WTC11 (cell line): ENCODE measurements around the gene AQP7. TPM values are rescaled to one million over a fixed set of nuclear protein-coding genes. Genes with fewer than 3 reads are reported as not detected.

ENCODE experiments used
- ATAC-seq: fragments of 200-7000 bp; cut with Tn5 transposase; 2 replicates; pipeline ENCODE4 v1.10.0; 2021; ENCODE audit warnings: mild to moderate bottlenecking, moderate library complexity
- CTCF ChIA-PET: fragments of 300-600 bp; sonication (Branson Sonifier 250); formaldehyde crosslinking; loops from one replicate; lab custom pipeline; 2021; ENCODE audit warnings: antibody characterized with exemption; lab: Charles Lee
- POLR2A ChIA-PET: fragments of 350-600 bp; sonication (Branson Sonifier 250); formaldehyde crosslinking; loops from one replicate; lab custom pipeline; 2021; ENCODE audit warnings: antibody characterized with exemption; lab: Charles Lee
- DNase-seq: peaks from one replicate; pipeline ENCODE4 v3.0.0; 2021; ENCODE audit warnings: low spot score
- H3K27ac Mint-ChIP-seq: 2 replicates; pipeline ENCODE4 v1.8.0; 2021; ENCODE audit warnings: mixed read lengths
- H3K27me3 Mint-ChIP-seq: 2 replicates; pipeline ENCODE4 v1.8.0; 2021; ENCODE audit warnings: low read depth, mild to moderate bottlenecking, moderate library complexity, mixed read lengths
- H3K36me3 Mint-ChIP-seq: 2 replicates; pipeline ENCODE4 v1.8.0; 2021; ENCODE audit warnings: mixed read lengths
- H3K4me1 Mint-ChIP-seq: 2 replicates; pipeline ENCODE4 v1.8.0; 2022; ENCODE audit warnings: mixed read lengths
- H3K4me3 Mint-ChIP-seq: 2 replicates; pipeline ENCODE4 v1.8.0; 2021; ENCODE audit warnings: mild to moderate bottlenecking, moderate library complexity, mixed read lengths
- H3K9me3 Mint-ChIP-seq: 2 replicates; pipeline ENCODE4 v1.8.0; 2021; ENCODE audit warnings: mixed read lengths
- AFF4 ChIP-seq: sonication (generic); formaldehyde crosslinking; IDR thresholded peaks from 2 replicates; pipeline ENCODE4 v1.8.1; 2023; ENCODE audit warnings: mild to moderate bottlenecking, missing genetic modification reagents, borderline replicate concordance
- AR ChIP-seq: fragments of 250-450 bp; sonication (Bioruptor Pico); IDR thresholded peaks from 2 replicates; pipeline ENCODE4 v1.9.0; 2021; ENCODE audit warnings: mild to moderate bottlenecking
- CREM ChIP-seq: sonication (generic); formaldehyde crosslinking; IDR thresholded peaks from 2 replicates; pipeline ENCODE4 v1.8.1; 2022; ENCODE audit warnings: mild to moderate bottlenecking, missing genetic modification reagents, moderate library complexity
- E2F4 ChIP-seq: sonication (generic); formaldehyde crosslinking; IDR thresholded peaks from 2 replicates; pipeline ENCODE4 v1.8.1; 2022; ENCODE audit warnings: low read depth, mild to moderate bottlenecking, moderate library complexity, missing genetic modification reagents, borderline replicate concordance
- EMX1 ChIP-seq: fragments of 250-450 bp; sonication (Bioruptor Pico); IDR thresholded peaks from 2 replicates; pipeline ENCODE4 v1.8.0; 2021; ENCODE audit warnings: mild to moderate bottlenecking
- FOXP1 ChIP-seq: sonication (generic); formaldehyde crosslinking; IDR thresholded peaks from 2 replicates; pipeline ENCODE4 v1.8.0; 2022; ENCODE audit warnings: missing genetic modification reagents, mild to moderate bottlenecking, moderate library complexity, borderline replicate concordance
- IRF1 ChIP-seq: sonication (generic); formaldehyde crosslinking; IDR thresholded peaks from 2 replicates; pipeline ENCODE4 v1.8.0; 2023; ENCODE audit warnings: missing genetic modification reagents
- JAZF1 ChIP-seq: fragments of 250-450 bp; sonication (Bioruptor Pico); IDR thresholded peaks from 2 replicates; pipeline ENCODE4 v1.9.0; 2021; ENCODE audit warnings: moderate library complexity, mild to moderate bottlenecking, inconsistent platforms
- KAT7 ChIP-seq: sonication (generic); formaldehyde crosslinking; IDR thresholded peaks from 2 replicates; pipeline ENCODE4 v1.8.1; 2023; ENCODE audit warnings: missing genetic modification reagents, mild to moderate bottlenecking, borderline replicate concordance
- OVOL2 ChIP-seq: fragments of 250-450 bp; sonication (Bioruptor Pico); IDR thresholded peaks from 2 replicates; pipeline ENCODE4 v1.9.0; 2021; ENCODE audit warnings: mild to moderate bottlenecking, borderline replicate concordance
- ZNF232 ChIP-seq: sonication (generic); formaldehyde crosslinking; IDR thresholded peaks from 2 replicates; pipeline ENCODE4 v1.8.0; 2022; ENCODE audit warnings: mild to moderate bottlenecking, missing genetic modification reagents
- ZNF281 ChIP-seq: sonication (generic); formaldehyde crosslinking; IDR thresholded peaks from 2 replicates; pipeline ENCODE4 v1.8.0; 2023; ENCODE audit warnings: mild to moderate bottlenecking, missing genetic modification reagents
- ZSCAN18 ChIP-seq: fragments of 250-450 bp; sonication (Bioruptor Pico); IDR thresholded peaks from 2 replicates; pipeline ENCODE4 v2.1.2; 2022; ENCODE audit warnings: mild to moderate bottlenecking, moderate library complexity
- total RNA-seq: library from RNA; stranded (reverse); gene quantifications from 3 replicates; pipeline ENCODE4 v1.2.3, GENCODE V29; 2021

AQP7 gene
- total RNA-seq, 1 experiment from 2014 or later, result 0.17 TPM

GRCh38 chr9:33419708-33420303 is 17.4 kb upstream of the AQP7 start:
- no peak overlapping the region for H3K4me3 Mint-ChIP-seq
- ChIA-PET POLR2A (no interaction called here), CTCF (interaction anchor here (1.0 to 2.9 kb wide), 5 partner anchors 13 to 47 kb away, joined by 4 to 27 read pairs (median 5); partner anchors contain the start of gene AQP3)

GRCh38 chr9:33418090-33418489 is 15.7 kb upstream of the AQP7 start:
- DNase-seq, result no peak
- Mint-ChIP-seq H3K4me1 (peaks cover 7% of the 10 kb centered on the region), H3K9me3 (no peaks in the 10 kb centered on the region), H3K36me3 (no peaks in the 10 kb centered on the region), H3K4me3 (no peak overlapping the region), H3K27me3 (no peaks in the 10 kb centered on the region), H3K27ac (no peak overlapping the region)
- CTCF ChIA-PET, result interaction anchor here (2.9 kb wide), 1 partner anchor 35 kb away, joined by 27 read pairs; no protein-coding TSS in a partner anchor
- TF ChIP-seq AFF4 (CRISPR knock-in tag) (no peak), OVOL2 (CRISPR knock-in tag) (no peak), AR (CRISPR knock-in tag) (no peak), ZSCAN18 (CRISPR knock-in tag) (no peak), KAT7 (CRISPR knock-in tag) (no peak), IRF1 (no peak), E2F4 (CRISPR knock-in tag) (no peak), CREM (CRISPR knock-in tag) (no peak), ZNF232 (CRISPR knock-in tag) (no peak), EMX1 (CRISPR knock-in tag) (no peak), FOXP1 (CRISPR knock-in tag) (no peak)
- POLR2A ChIA-PET, result no interaction called here
- no peak for ATAC-seq

More at GRCh38 chr9:33419708-33420303, 17.4 kb upstream of the AQP7 start:
- Mint-ChIP-seq H3K4me1 (peaks cover 7% of the 10 kb centered on the region), H3K27me3 (no peaks in the 10 kb centered on the region), H3K36me3 (no peaks in the 10 kb centered on the region), H3K9me3 (no peaks in the 10 kb centered on the region), H3K27ac (no peak overlapping the region)
- DNase-seq (no peak), ATAC-seq (no peak)
- TF ChIP-seq JAZF1 (CRISPR knock-in tag) (no peak), ZNF281 (no peak)
